Endothelial cell (in vitro differentiated cells): ENCODE data around the gene WDR48. TPM values are rescaled to one million over a fixed set of nuclear protein-coding genes. Genes with fewer than 3 reads are reported as not detected.
A peak's percentile ranks its signal among the peaks of the same experiment; 100 is the strongest.

ENCODE experiments used
- DNase-seq: peaks from one replicate; pipeline ENCODE4 v3.0.0; 2021; ENCODE audit warnings: low spot score
- H3K27ac Mint-ChIP-seq: one replicate; pipeline ENCODE4 v1.8.0; 2021; ENCODE audit warnings: mixed read lengths, inconsistent platforms; ENCODE audit not compliant: unreplicated experiment
- H3K27me3 Mint-ChIP-seq: one replicate; pipeline ENCODE4 v1.8.0; 2021; ENCODE audit warnings: mild to moderate bottlenecking, moderate library complexity, mixed read lengths, inconsistent platforms; ENCODE audit not compliant: unreplicated experiment
- H3K36me3 Mint-ChIP-seq: one replicate; pipeline ENCODE4 v1.8.0; 2021; ENCODE audit warnings: mild to moderate bottlenecking, low read depth, mixed read lengths, inconsistent platforms; ENCODE audit not compliant: unreplicated experiment
- H3K4me1 Mint-ChIP-seq: one replicate; pipeline ENCODE4 v1.8.0; 2021; ENCODE audit warnings: mild to moderate bottlenecking, mixed read lengths, inconsistent platforms; ENCODE audit not compliant: unreplicated experiment
- H3K4me3 Mint-ChIP-seq: one replicate; pipeline ENCODE4 v1.8.0; 2021; ENCODE audit warnings: mild to moderate bottlenecking, mixed read lengths, inconsistent platforms; ENCODE audit not compliant: unreplicated experiment
- H3K9me3 Mint-ChIP-seq: one replicate; pipeline ENCODE4 v1.8.0; 2021; ENCODE audit warnings: mixed read lengths, inconsistent platforms; ENCODE audit not compliant: unreplicated experiment
- CTCF ChIP-seq: fragments of 200-600 bp; sonication (generic); IDR thresholded peaks from one replicate; pipeline ENCODE4 v1.5.0; 2021; ENCODE audit warnings: antibody characterized with exemption; ENCODE audit not compliant: unreplicated experiment
- total RNA-seq: library from RNA; stranded (reverse); fragmentation: NEBNext Ultra II Directional; extraction: Animal tissue kit (Norgen Biotek cat#: 25700); gene quantifications from one replicate; pipeline ENCODE4 v1.2.1, GENCODE V29; 2021; ENCODE audit not compliant: unreplicated experiment

The WDR48 gene
- total RNA-seq, 1 donor from 2014 or later, result 33.4 TPM

GRCh38 chr3:39135170-39135805 is 83.5 kb downstream of the WDR48 start:
- peaks cover 46% of the 10 kb centered on the region for H3K4me1 Mint-ChIP-seq
- peaks cover 47% of the 10 kb centered on the region for H3K36me3 Mint-ChIP-seq
- H3K9me3 Mint-ChIP-seq, result no peaks in the 10 kb centered on the region
- H3K27me3 Mint-ChIP-seq, result peaks cover 19% of the 10 kb centered on the region
- TF ChIP-seq CTCF, result no peak
- no peak for DNase-seq
- H3K4me3 Mint-ChIP-seq, result peak overlapping the region; percentile 83
- H3K27ac Mint-ChIP-seq, result peak overlapping the region; percentile 19

- peaks cover 44% of the 10 kb centered on the region for H3K36me3 Mint-ChIP-seq
Observed at GRCh38 chr3:39136533-39137434, 85.0 kb downstream of the WDR48 start.

GRCh38 chr3:39137435-39137936 is 85.7 kb downstream of the WDR48 start:
- Mint-ChIP-seq H3K27me3 (peaks cover 19% of the 10 kb centered on the region), H3K27ac (no peak overlapping the region), H3K36me3 (peaks cover 40% of the 10 kb centered on the region), H3K4me1 (peaks cover 50% of the 10 kb centered on the region), H3K9me3 (no peaks in the 10 kb centered on the region), H3K4me3 (peak overlapping the region; percentile 56)
- no peak for TF ChIP-seq CTCF
- no peak for DNase-seq

More at GRCh38 chr3:39136533-39137434, 85.0 kb downstream of the WDR48 start:
- Mint-ChIP-seq H3K9me3 (no peaks in the 10 kb centered on the region), H3K4me3 (no peak overlapping the region), H3K4me1 (peaks cover 43% of the 10 kb centered on the region), H3K27me3 (peaks cover 21% of the 10 kb centered on the region), H3K27ac (peak overlapping the region; percentile 42)
- TF ChIP-seq CTCF, result no peak
- DNase-seq, result no peak

- H3K9me3 Mint-ChIP-seq, result no peaks in the 10 kb centered on the region
- peak overlapping the region; percentile 56 for H3K4me3 Mint-ChIP-seq
- DNase-seq, result no peak
- H3K36me3 Mint-ChIP-seq, result peaks cover 44% of the 10 kb centered on the region
- H3K4me1 Mint-ChIP-seq, result peaks cover 55% of the 10 kb centered on the region
- H3K27ac Mint-ChIP-seq, result no peak overlapping the region
- peaks cover 17% of the 10 kb centered on the region for H3K27me3 Mint-ChIP-seq
- no peak for TF ChIP-seq CTCF
Observed at GRCh38 chr3:39137991-39138803, 86.4 kb downstream of the WDR48 start.
